ENCODE data around the gene FOXD1.
"Not testable (repeated sequence)": the region's sequence is repeated elsewhere in the genome, so short reads cannot be mapped to it uniquely, and the experiment has no call there.

Gene FOXD1

DNA sequence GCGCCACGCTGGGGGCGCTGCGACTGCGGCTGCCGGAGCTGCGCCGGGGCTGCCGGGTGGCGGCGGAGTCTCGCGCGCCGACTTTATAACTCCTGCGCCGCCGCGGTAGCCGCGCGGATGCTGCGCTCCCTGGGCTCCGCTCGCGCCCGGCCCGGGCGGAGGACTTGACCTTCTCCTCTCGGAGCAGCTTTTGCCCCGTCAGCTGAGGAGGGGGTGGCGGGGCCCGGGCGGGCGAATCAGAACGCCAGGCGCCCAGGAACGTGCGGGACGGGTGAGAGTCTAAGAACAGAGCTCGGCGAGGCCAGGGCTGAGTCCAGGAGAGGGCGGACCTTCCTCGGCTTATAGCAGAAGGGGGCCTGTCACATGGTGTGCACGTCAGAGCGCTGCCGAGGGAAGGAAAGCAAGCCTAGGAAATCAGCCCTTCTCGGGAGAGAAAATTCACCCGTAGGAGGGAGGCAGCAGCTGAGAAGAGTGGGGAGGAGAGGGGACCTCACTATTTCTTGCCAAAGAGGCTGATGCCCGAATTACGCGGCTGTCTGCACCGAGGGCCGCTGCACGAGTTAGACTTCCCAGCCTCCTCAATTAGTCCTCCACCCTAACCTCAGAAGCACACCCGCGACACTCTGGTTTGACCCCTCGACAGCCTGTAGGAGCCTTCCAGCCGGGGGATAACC is at the start of gene FOXD1:
FOXD1 (minus strand) TSS at position 315 of the 674 bp plus-strand sequence. CDS start 415 bp downstream, outside the sequence.
- DNase-seq: no peak

DNA sequence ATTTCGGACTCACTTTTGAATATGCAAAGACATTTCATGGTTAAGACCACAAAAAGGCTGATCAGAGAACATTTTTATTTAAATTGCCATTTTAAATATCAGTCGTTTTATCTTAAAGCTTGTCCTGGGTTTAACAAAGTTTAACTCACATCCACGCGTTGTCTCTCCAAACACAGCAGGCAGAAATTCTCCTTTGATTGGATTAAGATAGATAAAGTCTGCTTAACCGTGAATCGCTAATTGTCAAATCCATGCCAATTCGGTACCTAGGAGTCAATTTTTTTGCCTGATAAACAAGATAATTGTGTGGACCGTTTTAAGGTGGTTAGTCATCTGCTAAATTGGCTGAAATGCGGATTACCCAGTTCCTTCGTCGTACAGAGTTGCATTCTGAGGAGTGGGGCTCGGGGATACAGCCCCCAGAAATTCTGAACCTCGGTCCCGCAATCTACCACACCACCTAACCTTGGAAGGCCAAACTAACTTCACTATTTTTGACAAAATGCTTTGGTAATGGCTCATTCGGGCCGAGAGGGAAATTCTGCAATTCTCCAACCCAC is 49.0 kb upstream of the FOXD1 start:
- DNase-seq: no peak

DNA sequence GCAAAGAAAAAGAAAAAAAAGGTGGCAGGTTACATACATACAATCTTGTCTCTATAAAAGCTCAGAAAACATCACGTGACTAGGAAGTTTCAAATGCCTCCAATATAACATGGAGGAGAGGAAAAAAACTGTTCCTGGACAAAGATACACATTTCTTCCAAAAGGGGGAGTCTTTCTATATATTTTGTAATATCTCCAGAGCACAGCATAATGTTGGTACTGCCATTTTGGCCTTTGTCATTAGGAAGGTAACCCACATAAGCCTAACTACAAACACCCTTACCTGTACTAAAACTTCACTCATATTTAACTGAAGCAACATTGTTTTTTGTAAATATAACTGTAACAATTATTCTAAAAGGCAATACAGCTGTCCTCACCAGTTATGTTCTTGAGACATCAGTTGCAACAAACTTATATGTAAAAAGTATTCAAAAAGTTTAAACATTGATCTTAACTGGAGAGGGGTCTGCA is 48.4 kb upstream of the FOXD1 start:
- DNase-seq: no peak

DNA sequence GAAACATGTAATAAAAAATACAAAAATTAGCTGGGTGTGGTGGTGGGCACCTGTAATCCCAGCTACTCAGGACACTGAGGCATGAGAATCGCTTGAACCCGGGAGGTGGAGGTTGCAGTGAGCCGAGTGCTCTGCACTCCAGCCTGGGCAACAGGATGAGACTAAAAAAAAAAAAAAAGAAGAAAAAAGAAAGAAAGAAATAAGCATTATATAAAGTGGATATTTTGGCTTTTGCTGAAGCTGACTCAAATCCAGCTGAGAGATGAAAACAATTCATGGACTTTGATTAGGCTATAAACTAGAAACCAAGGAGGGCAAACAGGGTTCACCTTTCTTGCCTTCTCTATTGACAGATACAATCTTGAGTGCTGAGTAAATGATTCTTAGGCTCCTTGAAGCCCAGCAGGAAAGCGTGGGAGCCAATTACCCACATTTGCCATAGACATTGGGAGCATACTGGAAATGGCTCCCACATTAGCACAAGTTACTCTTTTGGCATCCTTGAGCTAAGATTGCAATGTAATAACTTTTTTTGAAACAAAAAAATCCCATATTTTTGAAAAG is 47.3 kb upstream of the FOXD1 start:
- DNase-seq: no peak

DNA sequence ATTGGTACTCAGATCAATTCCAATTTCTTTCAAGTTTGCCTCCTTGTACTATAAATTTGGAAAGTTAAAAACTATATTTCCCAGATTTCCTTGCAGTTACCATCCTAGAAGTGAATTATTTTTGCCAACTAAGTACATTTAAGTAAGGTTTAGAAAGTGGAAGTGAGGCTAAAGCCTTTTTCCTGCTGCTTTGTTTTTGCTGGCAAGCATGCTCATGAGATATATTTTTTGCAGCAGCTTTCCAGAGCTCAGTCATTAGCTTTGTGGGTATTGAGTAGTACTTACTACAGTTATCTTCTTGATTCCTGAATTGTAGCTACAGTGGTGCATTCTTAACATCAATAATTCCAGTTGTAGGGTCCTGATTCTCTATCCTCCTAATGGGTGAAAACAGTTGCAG is 46.1 kb upstream of the FOXD1 start:
- no peak for DNase-seq

DNA sequence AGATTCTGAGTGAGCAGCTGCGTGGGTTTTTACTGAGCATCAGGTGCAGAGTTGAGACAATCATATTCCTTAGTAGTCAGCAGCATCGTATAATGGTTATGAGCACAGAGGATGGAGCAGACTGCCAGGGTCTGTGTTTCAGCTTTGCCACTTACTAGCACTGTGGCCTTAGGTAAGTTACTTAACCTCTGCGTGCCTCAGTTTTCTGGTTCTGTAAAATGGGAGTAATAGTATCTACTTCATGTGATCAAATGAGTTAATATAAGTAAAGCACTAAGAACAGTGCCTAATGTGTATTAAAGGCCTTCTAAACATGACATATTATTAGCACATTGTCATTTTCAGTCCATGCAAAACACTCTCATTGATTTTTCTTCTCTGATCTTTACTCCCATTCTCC is 44.8 kb upstream of the FOXD1 start:
- no peak for DNase-seq

DNA sequence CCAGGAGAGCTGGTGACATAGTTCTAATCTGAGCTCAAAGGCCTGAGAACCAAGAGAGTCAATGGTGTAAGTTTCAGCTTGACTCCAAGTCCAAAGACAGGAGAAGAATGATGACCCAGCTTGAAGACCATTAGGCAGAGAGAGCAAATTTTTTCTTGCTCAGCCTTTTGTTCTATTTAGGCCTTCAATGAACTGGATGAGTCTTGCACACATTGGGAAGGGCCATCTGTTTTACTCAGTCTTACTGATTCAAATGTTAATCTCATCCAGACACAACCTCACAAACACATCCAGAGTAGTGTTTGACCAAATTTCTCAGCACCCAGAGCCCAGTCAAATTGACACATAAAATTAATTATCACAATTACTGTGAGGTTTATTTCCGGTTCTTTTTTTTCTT is 42.6 kb upstream of the FOXD1 start:
- DNase-seq: no peak

DNA sequence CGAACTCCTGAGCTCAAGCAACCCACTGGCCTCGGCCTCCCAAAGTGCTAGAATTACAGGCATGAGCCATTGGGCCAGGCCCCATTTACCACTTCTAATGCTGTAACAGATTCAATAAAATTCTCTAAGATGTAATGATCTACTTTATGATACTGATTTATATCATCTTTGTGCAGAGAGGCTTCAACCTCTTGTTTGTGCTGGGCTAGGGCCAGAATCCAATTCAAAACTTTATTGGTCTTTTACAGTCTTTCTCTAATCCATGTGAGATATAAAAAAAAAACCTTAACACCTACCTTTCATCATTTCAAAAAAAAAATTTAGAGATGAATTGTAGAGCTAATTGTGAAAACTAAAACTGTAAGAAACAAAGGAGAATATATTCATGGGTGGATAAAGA is 41.5 kb upstream of the FOXD1 start:
- DNase-seq: no peak

DNA sequence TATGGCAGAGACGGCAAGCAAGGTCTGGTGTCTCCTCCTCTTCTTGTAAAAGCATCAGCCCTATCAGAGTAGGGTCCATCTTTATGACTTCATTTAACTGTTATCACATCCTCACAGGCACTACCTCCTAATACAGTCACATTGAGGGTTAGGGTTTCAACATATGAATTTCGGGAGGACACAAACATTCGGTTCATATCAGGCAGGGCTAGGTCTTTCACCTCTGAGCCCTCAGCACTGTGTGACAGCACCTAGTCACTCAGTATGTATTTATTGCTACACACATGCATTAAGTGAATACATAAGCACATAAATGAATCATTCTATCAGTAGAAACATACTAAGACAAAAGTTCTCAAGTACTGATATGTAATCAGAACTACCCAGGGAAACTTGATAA is 40.2 kb upstream of the FOXD1 start:
- DNase-seq: no peak

DNA sequence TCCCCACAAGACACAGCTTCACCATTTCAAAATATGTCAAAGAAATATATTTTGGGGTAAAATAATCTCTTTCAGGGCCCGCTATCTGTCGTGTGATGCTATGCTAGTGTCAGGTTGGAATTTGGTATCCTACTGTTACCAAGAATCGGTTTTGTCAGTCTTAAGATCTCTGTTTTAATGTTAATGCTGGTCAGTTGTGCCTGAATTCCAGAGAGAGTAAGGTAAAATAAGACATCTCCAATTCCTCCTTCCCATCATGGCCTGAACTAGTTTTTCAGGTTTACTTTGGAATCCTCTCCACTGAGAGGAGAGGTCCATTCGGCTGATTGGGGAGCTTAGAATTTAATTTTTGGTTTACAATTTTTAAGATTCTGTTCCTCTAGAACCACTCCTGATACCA is 39.2 kb upstream of the FOXD1 start:
- DNase-seq: no peak

DNA sequence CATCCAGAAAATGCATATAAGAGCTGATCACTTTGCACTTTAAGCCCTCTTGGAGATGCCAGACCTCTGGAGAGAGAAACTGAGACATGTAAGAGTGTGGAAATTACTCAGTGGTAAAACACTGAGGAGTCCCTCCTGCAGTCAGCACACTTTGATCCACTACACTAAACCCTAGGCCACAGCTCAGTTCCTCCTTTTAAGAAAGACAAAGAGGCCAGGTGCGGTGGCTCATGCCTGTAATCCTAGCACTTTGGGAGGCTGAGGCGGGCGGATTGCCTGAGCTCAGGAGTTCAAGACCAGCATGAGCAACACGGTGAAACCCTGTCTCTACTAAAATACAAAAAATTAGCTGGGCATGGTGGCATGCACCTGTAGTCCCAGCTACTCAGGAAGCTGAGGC is 38.7 kb upstream of the FOXD1 start:
- DNase-seq: not testable (repeated sequence)

DNA sequence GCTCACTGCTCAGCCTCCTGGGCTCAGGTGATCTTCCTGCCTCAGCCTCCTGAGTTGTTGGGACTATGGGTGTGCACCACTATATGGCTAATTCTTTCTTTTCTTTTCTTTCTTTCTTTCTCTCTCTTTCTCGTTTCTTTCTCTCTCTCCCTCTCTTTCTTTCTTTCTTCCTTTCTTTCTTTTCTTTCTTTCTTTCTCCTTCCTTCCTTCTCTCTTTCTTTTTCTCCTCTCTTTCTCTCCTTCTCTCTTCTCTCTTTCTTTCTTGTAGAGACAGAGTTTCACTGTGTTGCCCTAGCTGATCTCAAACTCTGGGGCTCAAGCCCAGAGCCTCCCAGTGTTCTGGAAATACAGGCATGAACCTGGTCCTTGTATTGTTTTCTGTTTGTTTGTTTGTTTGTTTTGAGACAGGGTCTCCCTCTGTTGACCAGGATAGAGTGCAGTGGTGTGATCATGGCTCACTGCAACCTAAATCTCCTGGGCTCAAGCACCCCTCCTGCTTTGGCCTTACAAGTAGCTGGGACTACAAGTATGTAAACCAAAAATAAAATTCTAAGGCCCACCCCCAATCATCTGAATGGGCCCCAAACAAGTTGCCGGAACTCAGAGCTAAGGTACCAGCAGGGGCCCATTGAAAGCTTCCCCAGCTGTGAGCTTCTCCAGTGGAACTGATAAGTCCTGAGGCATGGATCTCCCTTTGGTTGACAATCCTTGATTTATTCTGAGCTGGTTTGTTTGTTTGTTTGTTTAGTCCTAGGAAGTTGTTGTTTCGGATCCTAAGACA is 37.7 kb upstream of the FOXD1 start:
- no peak for DNase-seq

DNA sequence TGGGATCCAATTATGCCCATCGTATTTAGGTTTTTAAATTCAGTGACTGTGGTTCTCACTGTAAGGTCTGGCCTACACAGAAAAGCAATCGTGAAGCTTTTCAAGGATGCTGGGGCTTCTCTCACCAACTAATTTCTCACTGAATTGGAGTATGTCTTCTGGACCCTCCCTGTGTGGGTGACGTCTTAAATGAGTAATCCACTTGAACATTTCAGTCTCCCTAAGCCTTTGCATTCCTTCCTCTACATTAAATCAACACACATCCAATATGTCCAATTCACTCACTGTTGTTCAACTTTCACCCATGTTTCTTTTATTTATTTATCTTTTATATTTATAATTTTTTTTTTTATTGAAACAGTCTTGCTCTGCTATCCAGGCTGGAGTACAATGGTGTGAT is 37.1 kb upstream of the FOXD1 start:
- DNase-seq: no peak

DNA sequence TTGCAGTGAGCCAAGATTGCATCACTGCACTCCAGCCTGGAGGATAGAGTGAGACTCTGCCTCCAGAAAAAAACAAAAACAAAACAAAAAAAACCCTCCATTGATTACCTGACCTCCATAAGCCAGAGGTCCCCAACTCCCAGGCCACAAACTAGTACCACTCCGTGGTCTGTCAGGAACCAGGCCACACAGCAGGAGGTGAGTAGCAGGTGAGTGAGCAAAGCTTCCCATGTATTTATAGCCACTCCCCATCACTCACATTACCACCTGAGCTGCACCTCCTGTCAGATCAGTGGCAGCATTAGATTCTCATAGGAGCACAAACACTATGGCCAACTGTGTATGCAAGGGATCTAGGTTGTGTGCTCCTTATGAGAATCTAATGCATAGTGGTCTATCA is 35.9 kb upstream of the FOXD1 start:
- no peak for DNase-seq

DNA sequence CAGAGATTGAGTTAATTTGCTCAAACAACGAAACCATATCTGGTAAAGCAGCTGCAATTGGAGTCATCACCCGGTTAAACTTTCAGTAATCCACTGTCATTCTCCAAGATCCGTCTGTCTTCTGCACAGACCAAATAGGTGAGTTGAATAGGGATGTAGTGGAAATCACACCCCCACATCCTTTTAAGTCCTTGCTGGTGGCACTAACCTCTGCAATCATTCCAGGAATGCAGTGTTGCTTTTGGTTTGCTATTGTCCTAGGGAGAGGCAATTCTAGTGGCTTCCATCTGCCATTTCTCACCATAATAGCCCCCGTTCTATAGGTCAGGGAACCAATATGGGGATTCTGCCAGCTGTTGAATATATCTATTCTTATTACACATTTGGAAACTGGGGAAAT is 35.1 kb upstream of the FOXD1 start:
- no peak for DNase-seq

DNA sequence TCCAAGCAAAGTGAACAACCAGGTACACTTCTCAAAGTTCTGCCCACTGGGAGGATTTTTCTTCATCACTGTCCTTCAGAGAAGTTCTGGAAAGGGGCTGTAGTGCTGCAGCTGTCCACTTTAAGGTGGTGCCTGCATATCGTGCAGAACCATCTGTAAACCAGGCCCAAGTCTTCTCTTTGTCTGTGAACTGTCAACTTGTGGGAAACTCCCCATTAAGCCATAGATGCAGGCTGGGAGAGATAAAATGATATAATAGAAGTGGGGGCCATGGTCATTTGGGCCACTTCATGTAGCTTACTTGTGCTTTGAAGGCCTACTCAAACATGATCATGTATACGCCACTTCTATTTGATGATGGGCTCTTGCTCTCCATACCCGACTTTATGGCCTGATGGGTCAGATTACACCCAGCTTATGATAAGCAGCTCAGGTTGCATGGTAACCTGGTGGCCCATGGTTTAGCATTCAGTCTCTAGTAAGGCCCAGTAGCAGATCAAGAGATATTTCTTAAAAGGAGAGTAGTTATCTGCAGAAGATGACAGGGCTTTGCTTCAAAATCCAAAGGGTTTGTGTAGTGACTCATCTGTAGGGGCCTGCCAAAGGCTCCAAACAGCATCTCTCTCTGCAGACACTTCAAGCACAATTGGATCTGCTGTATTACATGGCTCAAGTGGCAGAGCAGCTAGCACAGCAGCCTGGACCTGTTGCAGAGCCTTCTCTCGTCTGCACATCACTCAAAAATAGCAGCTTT is 34.0 kb upstream of the FOXD1 start:
- DNase-seq: no peak

DNA sequence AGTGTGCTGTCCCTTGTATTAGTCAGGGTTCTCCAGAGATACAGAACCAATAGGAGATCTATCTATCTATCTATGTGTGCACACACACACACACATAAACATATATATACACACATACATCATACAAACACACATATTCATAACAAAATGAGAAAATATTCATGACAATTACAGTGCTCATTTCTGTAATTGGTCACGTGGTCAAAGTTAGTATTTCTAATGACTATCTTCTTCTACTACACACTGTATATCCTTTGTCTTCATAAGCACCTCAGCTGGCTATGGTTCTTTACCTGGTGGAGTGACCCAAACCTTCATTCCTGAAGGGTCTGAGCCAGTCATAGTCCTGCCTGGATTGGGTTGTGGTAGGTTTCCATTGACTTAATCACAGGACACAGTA is 31.9 kb upstream of the FOXD1 start:
- DNase-seq: no peak

DNA sequence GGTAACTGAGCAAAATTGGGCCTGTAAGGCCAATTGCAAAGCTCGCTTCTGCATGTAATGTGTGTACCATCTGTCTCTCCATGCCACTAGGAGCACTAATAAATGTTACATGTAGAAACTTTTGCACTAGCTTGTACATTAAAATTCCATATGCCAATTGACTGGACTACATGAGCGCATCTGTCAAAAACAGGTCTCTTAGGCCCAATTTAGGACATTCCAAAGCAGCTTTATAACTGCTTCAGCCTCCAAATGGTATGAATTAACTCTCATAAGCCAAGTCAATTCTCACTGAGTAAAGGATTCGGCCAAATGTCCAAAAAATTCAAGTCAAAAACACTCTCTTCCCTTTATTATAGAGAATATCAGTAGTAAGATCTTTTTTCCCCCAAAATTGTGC is 23.5 kb upstream of the FOXD1 start:
- DNase-seq: no peak

DNA sequence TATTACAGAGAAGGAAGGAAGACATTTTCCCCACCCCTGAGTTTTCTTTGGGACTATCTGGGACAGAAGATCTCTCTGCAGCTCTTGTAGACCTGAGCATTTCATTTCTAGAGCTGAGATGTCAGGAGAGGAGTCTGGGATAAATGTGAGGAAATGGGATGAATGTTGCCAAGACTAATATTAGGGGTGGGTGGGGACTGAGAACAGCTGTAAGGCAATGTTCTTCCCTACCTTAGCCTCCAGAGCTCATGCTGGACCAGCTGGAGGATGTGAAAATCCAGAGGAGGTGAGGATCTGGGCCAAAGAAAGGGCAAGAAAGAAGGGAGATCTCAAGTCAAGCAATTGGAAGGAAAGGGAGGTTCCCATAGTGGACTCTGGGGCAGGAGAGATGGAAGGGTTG is 23.1 kb upstream of the FOXD1 start:
- no peak for DNase-seq

DNA sequence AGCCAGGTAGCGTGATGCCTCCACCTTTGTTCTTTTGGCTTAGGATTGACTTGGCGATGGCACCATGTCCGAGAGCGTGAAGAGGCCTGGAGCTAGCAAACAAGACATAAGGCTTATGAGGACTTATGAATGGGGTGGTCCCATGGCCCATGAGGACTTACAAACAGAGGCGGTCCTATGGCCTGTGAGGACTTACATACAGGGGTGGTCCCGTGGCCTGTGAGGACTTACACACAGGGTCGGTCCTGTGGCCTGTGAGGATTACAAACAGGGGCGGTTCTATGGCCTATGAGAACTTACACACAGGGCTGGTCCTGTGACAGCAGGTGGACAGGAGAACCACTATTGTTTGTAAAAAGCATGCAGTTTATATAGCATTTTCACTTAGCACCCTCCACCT is 21.3 kb upstream of the FOXD1 start:
- DNase-seq: no peak

DNA sequence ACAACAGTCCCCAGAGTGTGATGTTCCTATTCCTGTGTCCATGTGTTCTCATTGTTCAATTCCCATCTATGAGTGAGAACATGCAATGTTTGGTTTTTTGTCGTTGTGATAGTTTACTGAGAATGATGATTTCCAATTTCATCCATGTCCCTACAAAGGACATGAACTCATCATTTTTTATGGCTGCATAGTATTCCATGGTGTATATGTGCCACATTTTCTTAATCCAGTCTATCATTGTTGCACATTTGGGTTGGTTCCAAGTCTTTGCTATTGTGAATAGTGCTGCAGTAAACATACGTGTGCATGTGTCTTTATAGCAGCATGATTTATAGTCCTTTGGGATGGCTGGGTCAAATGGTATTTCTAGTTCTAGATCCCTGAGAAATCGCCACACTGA is 20.1 kb upstream of the FOXD1 start:
- not testable (repeated sequence) for DNase-seq

DNA sequence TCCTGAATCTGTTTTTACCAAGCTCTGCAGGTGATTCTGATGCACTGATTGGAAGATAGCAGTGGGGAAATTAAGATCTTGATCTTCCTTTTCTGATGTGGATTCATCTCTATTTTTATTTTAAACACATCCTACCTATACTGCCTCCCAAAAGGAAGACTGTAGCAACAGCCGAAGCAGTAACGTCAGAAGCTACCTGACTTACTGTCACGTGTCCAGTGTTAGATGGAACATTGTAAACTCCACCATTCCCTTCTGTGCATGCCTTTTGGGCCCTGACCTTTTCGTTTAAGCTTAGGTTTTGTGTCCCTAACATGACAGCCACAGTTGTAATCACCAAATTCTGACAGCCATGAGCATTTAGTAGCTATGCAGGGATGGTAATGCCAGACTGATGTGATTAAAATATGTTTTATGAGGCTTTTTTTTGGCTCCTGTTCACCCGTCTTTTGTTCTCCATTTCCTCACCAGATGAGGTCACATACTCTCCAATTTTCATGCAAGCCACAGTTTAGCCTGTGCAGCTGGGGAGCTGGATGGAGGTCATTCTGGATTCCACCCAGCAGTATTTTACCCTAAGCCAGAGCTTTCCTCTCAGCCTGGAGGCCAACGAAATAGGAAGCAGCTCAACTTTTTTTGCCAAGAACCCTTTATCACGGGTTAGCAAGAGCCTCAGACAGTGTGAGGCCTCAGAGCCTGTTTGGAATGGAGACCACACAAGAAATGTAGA is 15.6 kb upstream of the FOXD1 start:
- no peak for DNase-seq

DNA sequence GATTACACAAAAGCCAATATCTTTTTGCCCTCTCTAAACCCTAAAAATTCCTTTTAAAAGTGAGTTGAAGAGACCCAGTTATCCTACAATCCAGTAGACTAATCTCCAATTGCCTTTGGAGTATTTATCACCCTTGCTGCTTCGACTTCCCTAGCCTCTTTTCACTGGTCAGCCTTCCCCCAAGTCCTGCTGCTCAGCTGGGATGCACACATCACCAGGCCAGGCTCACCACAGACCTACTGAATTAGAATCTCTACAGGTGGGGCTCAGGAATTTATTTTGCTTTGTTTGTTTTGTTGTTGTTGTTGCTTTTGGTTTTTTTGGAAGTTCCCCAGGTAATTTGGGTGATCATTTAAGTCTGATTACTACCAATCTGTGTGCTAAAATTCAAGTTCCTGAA is 11.6 kb upstream of the FOXD1 start:
- DNase-seq: no peak
